ENCODE data around the gene LAGE3.

- TF ChIP-seq CTCF (IDR thresholded peaks at IDR 0.05): no peak
- TF ChIP-seq POLR2AphosphoS5 (IDR thresholded peaks at IDR 0.05): no peak
Measured at GRCh38 chrX:154505734-154506133, 26.7 kb upstream of the LAGE3 start.

Data from gastroesophageal sphincter (tissue), 3 donors.